BLaER1 (cell line): ENCODE measurements around the gene ULK4.

Experiments
- H3K27ac ChIP-seq: shearing (Covaris generic); formaldehyde crosslinking; 2 replicates; pipeline ENCODE4 v1.8.1; 2022
- H3K27me3 ChIP-seq: shearing (Covaris generic); formaldehyde crosslinking; 2 replicates; pipeline ENCODE4 v1.8.1; 2022
- H3K36me3 ChIP-seq: shearing (Covaris generic); formaldehyde crosslinking; 2 replicates; pipeline ENCODE4 v1.8.1; 2022
- H3K4me1 ChIP-seq: shearing (Covaris generic); formaldehyde crosslinking; 2 replicates; pipeline ENCODE4 v1.8.1; 2022
- H3K4me2 ChIP-seq: shearing (Covaris generic); formaldehyde crosslinking; 2 replicates; pipeline ENCODE4 v1.8.1; 2022
- H3K4me3 ChIP-seq: shearing (Covaris generic); formaldehyde crosslinking; 2 replicates; pipeline ENCODE4 v1.8.1; 2022
- H3K9ac ChIP-seq: shearing (Covaris generic); formaldehyde crosslinking; 2 replicates; pipeline ENCODE4 v1.8.1; 2022
- H3K9me3 ChIP-seq: shearing (Covaris generic); formaldehyde crosslinking; 2 replicates; pipeline ENCODE4 v1.8.1; 2022
- H4K20me1 ChIP-seq: shearing (Covaris generic); formaldehyde crosslinking; 2 replicates; pipeline ENCODE4 v1.8.1; 2022
- Cebpa-rat ChIP-seq: shearing (Covaris generic); IDR thresholded peaks from 2 replicates; pipeline ENCODE4 v1.8.1; 2022

Gene ULK4

GRCh38 chr3:41224120-41224806 lies 737.6 kb downstream of the ULK4 start:
- Histone ChIP-seq H4K20me1 (peaks cover 100% of the 10 kb centered on the region), H3K27me3 (no peaks in the 10 kb centered on the region), H3K9ac (no peak overlapping the region), H3K4me2 (no peak overlapping the region), H3K4me3 (no peak overlapping the region), H3K9me3 (no peaks in the 10 kb centered on the region), H3K36me3 (peaks cover 69% of the 10 kb centered on the region), H3K4me1 (no peaks in the 10 kb centered on the region), H3K27ac (no peak overlapping the region)
- TF ChIP-seq Cebpa-rat = no peak

- Histone ChIP-seq H3K4me1 (no peaks in the 10 kb centered on the region), H3K9me3 (no peaks in the 10 kb centered on the region), H3K36me3 (peaks cover 64% of the 10 kb centered on the region), H3K9ac (no peak overlapping the region), H3K27ac (no peak overlapping the region), H4K20me1 (peaks cover 100% of the 10 kb centered on the region), H3K4me3 (no peak overlapping the region), H3K4me2 (no peak overlapping the region), H3K27me3 (no peaks in the 10 kb centered on the region)
- TF ChIP-seq Cebpa-rat = no peak
Measured at GRCh38 chr3:41223691-41224090, 738.2 kb downstream of the ULK4 start.

GRCh38 chr3:41223078-41223477 lies 738.8 kb downstream of the ULK4 start:
- H3K4me1 ChIP-seq = no peaks in the 10 kb centered on the region
- no peaks in the 10 kb centered on the region for H3K27me3 ChIP-seq
- no peak overlapping the region for H3K9ac ChIP-seq
- no peak overlapping the region for H3K4me2 ChIP-seq
- TF ChIP-seq Cebpa-rat = no peak
- H3K4me3 ChIP-seq = no peak overlapping the region
- peaks cover 100% of the 10 kb centered on the region for H4K20me1 ChIP-seq
- H3K27ac ChIP-seq = no peak overlapping the region
- H3K36me3 ChIP-seq = peaks cover 61% of the 10 kb centered on the region
- H3K9me3 ChIP-seq = no peaks in the 10 kb centered on the region

GRCh38 chr3:41222501-41222900 lies 739.4 kb downstream of the ULK4 start:
- peaks cover 100% of the 10 kb centered on the region for H4K20me1 ChIP-seq
- peaks cover 55% of the 10 kb centered on the region for H3K36me3 ChIP-seq
- H3K4me2 ChIP-seq = no peak overlapping the region
- no peaks in the 10 kb centered on the region for H3K9me3 ChIP-seq
- H3K27ac ChIP-seq = no peak overlapping the region
- no peak overlapping the region for H3K9ac ChIP-seq
- no peak overlapping the region for H3K4me3 ChIP-seq
- H3K4me1 ChIP-seq = no peaks in the 10 kb centered on the region
- no peak for TF ChIP-seq Cebpa-rat
- H3K27me3 ChIP-seq = no peaks in the 10 kb centered on the region

GRCh38 chr3:41222012-41222411 lies 739.9 kb downstream of the ULK4 start:
- no peak overlapping the region for H3K9ac ChIP-seq
- TF ChIP-seq Cebpa-rat = no peak
- H3K36me3 ChIP-seq = peaks cover 50% of the 10 kb centered on the region
- H4K20me1 ChIP-seq = peaks cover 100% of the 10 kb centered on the region
- H3K4me3 ChIP-seq = no peak overlapping the region
- no peaks in the 10 kb centered on the region for H3K4me1 ChIP-seq
- no peak overlapping the region for H3K4me2 ChIP-seq
- H3K27me3 ChIP-seq = no peaks in the 10 kb centered on the region
- no peak overlapping the region for H3K27ac ChIP-seq
- H3K9me3 ChIP-seq = no peaks in the 10 kb centered on the region

GRCh38 chr3:41220906-41221677 lies 740.8 kb downstream of the ULK4 start:
- H4K20me1 ChIP-seq = peaks cover 100% of the 10 kb centered on the region
- H3K4me3 ChIP-seq = no peak overlapping the region
- H3K4me1 ChIP-seq = no peaks in the 10 kb centered on the region
- no peak overlapping the region for H3K27ac ChIP-seq
- no peaks in the 10 kb centered on the region for H3K27me3 ChIP-seq
- H3K4me2 ChIP-seq = no peak overlapping the region
- no peak for TF ChIP-seq Cebpa-rat
- H3K9ac ChIP-seq = no peak overlapping the region
- H3K36me3 ChIP-seq = peaks cover 41% of the 10 kb centered on the region
- H3K9me3 ChIP-seq = no peaks in the 10 kb centered on the region

- no peaks in the 10 kb centered on the region for H3K27me3 ChIP-seq
- H3K36me3 ChIP-seq = peaks cover 24% of the 10 kb centered on the region
- no peaks in the 10 kb centered on the region for H3K4me1 ChIP-seq
- no peak overlapping the region for H3K9ac ChIP-seq
- H3K4me3 ChIP-seq = no peak overlapping the region
- H3K9me3 ChIP-seq = no peaks in the 10 kb centered on the region
- TF ChIP-seq Cebpa-rat = no peak
- no peak overlapping the region for H3K4me2 ChIP-seq
- peaks cover 100% of the 10 kb centered on the region for H4K20me1 ChIP-seq
- H3K27ac ChIP-seq = no peak overlapping the region
Measured at GRCh38 chr3:41219424-41219823, 742.5 kb downstream of the ULK4 start.

GRCh38 chr3:41216993-41217392 lies 744.9 kb downstream of the ULK4 start:
- H3K9ac ChIP-seq = no peak overlapping the region
- no peaks in the 10 kb centered on the region for H3K27me3 ChIP-seq
- no peak for TF ChIP-seq Cebpa-rat
- 0 out of 2 replicates have a peak, but pooled peaks cover 10% of the 10 kb centered on the region for H3K4me1 ChIP-seq
- H3K27ac ChIP-seq = no peak overlapping the region
- H3K4me2 ChIP-seq = no peak overlapping the region
- H4K20me1 ChIP-seq = peaks cover 100% of the 10 kb centered on the region
- peaks cover 22% of the 10 kb centered on the region for H3K36me3 ChIP-seq
- H3K9me3 ChIP-seq = no peaks in the 10 kb centered on the region
- no peak overlapping the region for H3K4me3 ChIP-seq

- H3K9me3 ChIP-seq = 0 out of 2 replicates have a peak, but pooled peaks cover 5% of the 10 kb centered on the region
- H3K4me2 ChIP-seq = no peak overlapping the region
- no peak overlapping the region for H3K4me3 ChIP-seq
- H3K4me1 ChIP-seq = 0 out of 2 replicates have a peak, but pooled peaks cover 10% of the 10 kb centered on the region
- H4K20me1 ChIP-seq = peaks cover 100% of the 10 kb centered on the region
- H3K36me3 ChIP-seq = peaks cover 26% of the 10 kb centered on the region
- TF ChIP-seq Cebpa-rat = no peak
- no peaks in the 10 kb centered on the region for H3K27me3 ChIP-seq
- H3K27ac ChIP-seq = no peak overlapping the region
- no peak overlapping the region for H3K9ac ChIP-seq
Measured at GRCh38 chr3:41216422-41216821, 745.5 kb downstream of the ULK4 start.

GRCh38 chr3:41213588-41213987 lies 748.3 kb downstream of the ULK4 start:
- H3K27ac ChIP-seq = no peak overlapping the region
- peaks cover 32% of the 10 kb centered on the region for H3K9me3 ChIP-seq
- TF ChIP-seq Cebpa-rat = no peak
- H3K36me3 ChIP-seq = peaks cover 52% of the 10 kb centered on the region
- peaks cover 100% of the 10 kb centered on the region for H4K20me1 ChIP-seq
- no peak overlapping the region for H3K4me3 ChIP-seq
- no peak overlapping the region for H3K9ac ChIP-seq
- 0 out of 2 replicates have a peak, but pooled peaks cover 10% of the 10 kb centered on the region for H3K4me1 ChIP-seq
- H3K4me2 ChIP-seq = no peak overlapping the region
- H3K27me3 ChIP-seq = no peaks in the 10 kb centered on the region
